ENCODE measurements around the gene CIT. TPM values are rescaled to one million over a fixed set of nuclear protein-coding genes. Genes with fewer than 3 reads are reported as not detected.

The CIT gene
- total RNA-seq, 1 donor from 2014 or later, result 85.9 TPM

GRCh38 chr12:119819322-119819721 is 57.8 kb downstream of the CIT start:
- Mint-ChIP-seq H3K9me3 (no peaks in the 10 kb centered on the region), H3K36me3 (ENCODE audit: low read depth) (peaks cover 22% of the 10 kb centered on the region), H3K4me3 (no peak overlapping the region), H3K27me3 (ENCODE audit: low read depth) (no peaks in the 10 kb centered on the region), H3K4me1 (no peaks in the 10 kb centered on the region), H3K27ac (ENCODE audit: unreplicated experiment) (no peak overlapping the region)
- TF ChIP-seq CTCF (conservative IDR thresholded peaks at IDR 0.05), result no peak
- no peak for DNase-seq (ENCODE audit: low read depth, low spot score)

GRCh38 chr12:119817546-119818343 is 59.4 kb downstream of the CIT start:
- H3K27ac Mint-ChIP-seq (ENCODE audit: unreplicated experiment), result no peak overlapping the region
- no peak for TF ChIP-seq CTCF (conservative IDR thresholded peaks at IDR 0.05)
- H3K9me3 Mint-ChIP-seq, result no peaks in the 10 kb centered on the region
- no peak overlapping the region for H3K4me3 Mint-ChIP-seq
- H3K36me3 Mint-ChIP-seq (ENCODE audit: low read depth), result peaks cover 30% of the 10 kb centered on the region
- no peaks in the 10 kb centered on the region for H3K27me3 Mint-ChIP-seq (ENCODE audit: low read depth)
- DNase-seq (ENCODE audit: low read depth, low spot score), result no peak
- H3K4me1 Mint-ChIP-seq, result no peaks in the 10 kb centered on the region

GRCh38 chr12:119809023-119809422 is 68.1 kb downstream of the CIT start:
- H3K9me3 Mint-ChIP-seq, result peaks cover 5% of the 10 kb centered on the region
- no peaks in the 10 kb centered on the region for H3K27me3 Mint-ChIP-seq (ENCODE audit: low read depth)
- DNase-seq (ENCODE audit: low read depth, low spot score), result no peak
- peaks cover 16% of the 10 kb centered on the region for H3K4me1 Mint-ChIP-seq
- TF ChIP-seq CTCF (conservative IDR thresholded peaks at IDR 0.05), result no peak
- H3K4me3 Mint-ChIP-seq, result no peak overlapping the region
- no peak overlapping the region for H3K27ac Mint-ChIP-seq (ENCODE audit: unreplicated experiment)
- peaks cover 24% of the 10 kb centered on the region for H3K36me3 Mint-ChIP-seq (ENCODE audit: low read depth)

- peaks cover 24% of the 10 kb centered on the region for H3K36me3 Mint-ChIP-seq (ENCODE audit: low read depth)
- no peak for DNase-seq (ENCODE audit: low read depth, low spot score)
- TF ChIP-seq CTCF (conservative IDR thresholded peaks at IDR 0.05), result no peak
- no peak overlapping the region for H3K4me3 Mint-ChIP-seq
- peaks cover 5% of the 10 kb centered on the region for H3K9me3 Mint-ChIP-seq
- H3K27ac Mint-ChIP-seq (ENCODE audit: unreplicated experiment), result no peak overlapping the region
- H3K4me1 Mint-ChIP-seq, result peaks cover 22% of the 10 kb centered on the region
- no peaks in the 10 kb centered on the region for H3K27me3 Mint-ChIP-seq (ENCODE audit: low read depth)
Measured at GRCh38 chr12:119808441-119808840, 68.7 kb downstream of the CIT start.

- no peak for TF ChIP-seq CTCF (conservative IDR thresholded peaks at IDR 0.05)
- H3K36me3 Mint-ChIP-seq (ENCODE audit: low read depth), result peaks cover 21% of the 10 kb centered on the region
- H3K27me3 Mint-ChIP-seq (ENCODE audit: low read depth), result no peaks in the 10 kb centered on the region
- H3K9me3 Mint-ChIP-seq, result peaks cover 5% of the 10 kb centered on the region
- peaks cover 30% of the 10 kb centered on the region for H3K4me1 Mint-ChIP-seq
- no peak for DNase-seq (ENCODE audit: low read depth, low spot score)
- no peak overlapping the region for H3K27ac Mint-ChIP-seq (ENCODE audit: unreplicated experiment)
- H3K4me3 Mint-ChIP-seq, result no peak overlapping the region
Measured at GRCh38 chr12:119807380-119807779, 69.7 kb downstream of the CIT start.

All from neural crest cell (in vitro differentiated cells).